HG02623 (cell line): ENCODE results near the gene MBIP.

ENCODE experiments used
- ATAC-seq: cut with Tn5 transposase; IDR thresholded peaks from one replicate; pipeline ENCODE4 v1.9.1; 2021; ENCODE audit warnings: moderate library complexity; ENCODE audit not compliant: unreplicated experiment

The MBIP gene

GRCh38 chr14:36268121-36268520 is 52.3 kb downstream of the MBIP start:
- ATAC-seq = no peak

GRCh38 chr14:36264595-36264994 is 55.8 kb downstream of the MBIP start:
- no peak for ATAC-seq

- no peak for ATAC-seq
Observed at GRCh38 chr14:36264107-36264506, 56.3 kb downstream of the MBIP start.

GRCh38 chr14:36260970-36261640 is 59.3 kb downstream of the MBIP start:
- no peak for ATAC-seq

- no peak for ATAC-seq
Observed at GRCh38 chr14:36258241-36258640, 62.2 kb downstream of the MBIP start.

- no peak for ATAC-seq
Observed at GRCh38 chr14:36256126-36256801, 64.2 kb downstream of the MBIP start.

- ATAC-seq = no peak
Observed at GRCh38 chr14:36254020-36254624, 66.3 kb downstream of the MBIP start.
